Activated CD8-positive, alpha-beta T cell treated with anti-CD3 and anti-CD28 coated beads, Interleukin-2, amount 10 ng/mL, durations not matched to agents 7 days and 5 days (primary cell): ENCODE data around the gene SNRPD3. TPM values are rescaled to one million over a fixed set of nuclear protein-coding genes. Genes with fewer than 3 reads are reported as not detected.
"Not testable (repeated sequence)": the region's sequence is repeated elsewhere in the genome, so short reads cannot be mapped to it uniquely, and the experiment has no call there.

Source experiments
- ATAC-seq: fragments of 150-1000 bp; cut with Tn5 transposase; one replicate; pipeline ENCODE4 v1.10.0; 2021; ENCODE audit warnings: moderate library complexity
- CTCF ChIA-PET: fragments of 350-600 bp; sonication (Branson Sonifier 250); formaldehyde crosslinking; loops from one replicate; lab custom pipeline; 2021; ENCODE audit warnings: antibody characterized with exemption; lab: Charles Lee
- POLR2A ChIA-PET: fragments of 350-600 bp; sonication (Branson Sonifier 250); formaldehyde crosslinking; loops from one replicate; lab custom pipeline; 2021; ENCODE audit warnings: antibody characterized with exemption; lab: Charles Lee
- DNase-seq: peaks from one replicate; pipeline ENCODE4 v3.0.0-alpha.2; 2020
- H3K27ac Mint-ChIP-seq: one replicate; pipeline ENCODE4 v1.8.0; 2021; ENCODE audit warnings: mild to moderate bottlenecking, mixed read lengths
- H3K27me3 Mint-ChIP-seq: one replicate; pipeline ENCODE4 v1.8.0; 2021; ENCODE audit warnings: low read depth, mixed read lengths
- H3K36me3 Mint-ChIP-seq: one replicate; pipeline ENCODE4 v1.8.0; 2021; ENCODE audit warnings: low read depth, mixed read lengths
- H3K4me1 Mint-ChIP-seq: one replicate; pipeline ENCODE4 v1.8.0; 2021; ENCODE audit warnings: low read depth, mixed read lengths
- H3K4me3 Mint-ChIP-seq: one replicate; pipeline ENCODE4 v1.8.0; 2021; ENCODE audit warnings: mild to moderate bottlenecking, mixed read lengths
- H3K9me3 Mint-ChIP-seq: one replicate; pipeline ENCODE4 v1.8.0; 2022; ENCODE audit warnings: mixed read lengths; ENCODE audit not compliant: insufficient read depth
- total RNA-seq, 2 experiments: library from RNA; stranded (reverse); gene quantifications; one replicate each; pipeline ENCODE4 v1.2.3, GENCODE V29; 2021

SNRPD3 gene
- total RNA-seq, 2 experiments from 2014 or later = 136 to 144 TPM

GRCh38 chr22:24587948-24588347 lies 32.1 kb downstream of the SNRPD3 start:
- no peaks in the 10 kb centered on the region for H3K36me3 Mint-ChIP-seq
- ChIA-PET POLR2A (no interaction called here), CTCF (no interaction called here)
- H3K4me3 Mint-ChIP-seq = no peak overlapping the region
- no peaks in the 10 kb centered on the region for H3K9me3 Mint-ChIP-seq
- peaks cover 14% of the 10 kb centered on the region for H3K4me1 Mint-ChIP-seq
- ATAC-seq (no peak), DNase-seq (no peak)
- peaks cover 3% of the 10 kb centered on the region for H3K27me3 Mint-ChIP-seq
- no peak overlapping the region for H3K27ac Mint-ChIP-seq

GRCh38 chr22:24588381-24588756 lies 32.6 kb downstream of the SNRPD3 start:
- Mint-ChIP-seq H3K27me3 (peaks cover 3% of the 10 kb centered on the region), H3K36me3 (no peaks in the 10 kb centered on the region), H3K27ac (no peak overlapping the region), H3K4me3 (no peak overlapping the region), H3K4me1 (peaks cover 17% of the 10 kb centered on the region), H3K9me3 (no peaks in the 10 kb centered on the region)
- ChIA-PET CTCF (no interaction called here), POLR2A (interaction anchor here (1.1 kb wide), 1 partner anchor 13 kb away, joined by 3 read pairs; no protein-coding TSS in a partner anchor)
- ATAC-seq = no peak
- DNase-seq = no peak

- Mint-ChIP-seq H3K36me3 (no peaks in the 10 kb centered on the region), H3K27ac (no peak overlapping the region)
- POLR2A ChIA-PET = interaction anchor here (1.1 kb wide), 1 partner anchor 12 kb away, joined by 3 read pairs; no protein-coding TSS in a partner anchor
Observed at GRCh38 chr22:24588757-24589481, 33.1 kb downstream of the SNRPD3 start.

GRCh38 chr22:24589518-24590030 lies 33.8 kb downstream of the SNRPD3 start:
- Mint-ChIP-seq H3K9me3 (no peaks in the 10 kb centered on the region), H3K27me3 (peaks cover 3% of the 10 kb centered on the region), H3K4me1 (peaks cover 9% of the 10 kb centered on the region), H3K4me3 (no peak overlapping the region), H3K36me3 (no peaks in the 10 kb centered on the region), H3K27ac (no peak overlapping the region)
- CTCF ChIA-PET = no interaction called here
- POLR2A ChIA-PET = interaction anchor here (1.1 kb wide), 1 partner anchor 11 kb away, joined by 3 read pairs; no protein-coding TSS in a partner anchor
- DNase-seq (no peak), ATAC-seq (no peak)

More at GRCh38 chr22:24588757-24589481, 33.1 kb downstream of the SNRPD3 start:
- no peak for DNase-seq
- H3K9me3 Mint-ChIP-seq = no peaks in the 10 kb centered on the region
- CTCF ChIA-PET = no interaction called here
- no peak for ATAC-seq
- H3K4me3 Mint-ChIP-seq = no peak overlapping the region
- H3K27me3 Mint-ChIP-seq = peaks cover 3% of the 10 kb centered on the region
- H3K4me1 Mint-ChIP-seq = peaks cover 13% of the 10 kb centered on the region

- no peaks in the 10 kb centered on the region for H3K36me3 Mint-ChIP-seq
- peaks cover 3% of the 10 kb centered on the region for H3K27me3 Mint-ChIP-seq
- ChIA-PET POLR2A (no interaction called here), CTCF (no interaction called here)
- H3K4me3 Mint-ChIP-seq = no peak overlapping the region
- peaks cover 9% of the 10 kb centered on the region for H3K4me1 Mint-ChIP-seq
- ATAC-seq (no peak), DNase-seq (no peak)
- H3K9me3 Mint-ChIP-seq = no peaks in the 10 kb centered on the region
- no peak overlapping the region for H3K27ac Mint-ChIP-seq
Observed at GRCh38 chr22:24590596-24591173, 34.9 kb downstream of the SNRPD3 start.

GRCh38 chr22:24591286-24591830 lies 35.6 kb downstream of the SNRPD3 start:
- ChIA-PET CTCF (no interaction called here), POLR2A (no interaction called here)
- no peak for DNase-seq
- H3K27ac Mint-ChIP-seq = no peak overlapping the region
- no peaks in the 10 kb centered on the region for H3K9me3 Mint-ChIP-seq
- H3K27me3 Mint-ChIP-seq = peaks cover 3% of the 10 kb centered on the region
- no peak for ATAC-seq
- H3K4me1 Mint-ChIP-seq = peaks cover 9% of the 10 kb centered on the region
- no peak overlapping the region for H3K4me3 Mint-ChIP-seq
- no peaks in the 10 kb centered on the region for H3K36me3 Mint-ChIP-seq

GRCh38 chr22:24592058-24592850 lies 36.5 kb downstream of the SNRPD3 start:
- Mint-ChIP-seq H3K27ac (peak overlapping the region; percentile 67), H3K4me1 (peaks cover 11% of the 10 kb centered on the region), H3K36me3 (no peaks in the 10 kb centered on the region), H3K27me3 (peaks cover 3% of the 10 kb centered on the region), H3K9me3 (no peaks in the 10 kb centered on the region), H3K4me3 (peak overlapping the region; percentile 78)
- DNase-seq = no peak
- ChIA-PET POLR2A (no interaction called here), CTCF (no interaction called here)
- peak; percentile 3 for ATAC-seq

GRCh38 chr22:24592851-24593558 lies 37.2 kb downstream of the SNRPD3 start, which contains the start of gene LRRC75B:
Gene LRRC75B (minus strand): TSS chr22:24593073. CDS start chr22:24593039, 34 bp downstream.
- Mint-ChIP-seq H3K36me3 (no peaks in the 10 kb centered on the region), H3K4me3 (peak within 1 kb of the TSS; percentile 78), H3K4me1 (peaks cover 15% of the 10 kb centered on the region), H3K27ac (peak within 1 kb of the TSS; percentile 67), H3K9me3 (no peaks in the 10 kb centered on the region), H3K27me3 (peaks cover 3% of the 10 kb centered on the region)
- ATAC-seq = peak; percentile 83
- ChIA-PET CTCF (no interaction called here), POLR2A (no interaction called here)
- DNase-seq = peak; percentile 40

GRCh38 chr22:24593559-24593835 lies 37.7 kb downstream of the SNRPD3 start:
- ATAC-seq, H3K27me3 Mint-ChIP-seq, H3K27ac Mint-ChIP-seq, CTCF ChIA-PET, DNase-seq, H3K36me3 Mint-ChIP-seq, H3K9me3 Mint-ChIP-seq: not testable (repeated sequence)
- Mint-ChIP-seq H3K4me3 (peak overlapping the region; percentile 56), H3K4me1 (peaks cover 15% of the 10 kb centered on the region)
- POLR2A ChIA-PET = interaction anchor here (0.6 kb wide), 1 partner anchor 268 kb away, joined by 3 read pairs; no protein-coding TSS in a partner anchor

GRCh38 chr22:24593836-24594568 lies 38.2 kb downstream of the SNRPD3 start:
- Mint-ChIP-seq H3K27ac (no peak overlapping the region), H3K27me3 (peaks cover 3% of the 10 kb centered on the region), H3K4me1 (peaks cover 15% of the 10 kb centered on the region), H3K36me3 (no peaks in the 10 kb centered on the region), H3K9me3 (no peaks in the 10 kb centered on the region), H3K4me3 (no peak overlapping the region)
- ChIA-PET CTCF (no interaction called here), POLR2A (interaction anchor here (0.6 kb wide), 1 partner anchor 267 kb away, joined by 3 read pairs; no protein-coding TSS in a partner anchor)
- DNase-seq (no peak), ATAC-seq (no peak)
